HG03045 (cell line): ENCODE measurements around the gene KPNA3.
"Not testable (repeated sequence)": the region's sequence is repeated elsewhere in the genome, so short reads cannot be mapped to it uniquely, and the experiment has no call there.

ENCODE experiments used
- ATAC-seq: cut with Tn5 transposase; IDR thresholded peaks from one replicate; pipeline ENCODE4 v1.9.1; 2021; ENCODE audit warnings: mild to moderate bottlenecking, moderate library complexity; ENCODE audit not compliant: unreplicated experiment

The KPNA3 gene

DNA sequence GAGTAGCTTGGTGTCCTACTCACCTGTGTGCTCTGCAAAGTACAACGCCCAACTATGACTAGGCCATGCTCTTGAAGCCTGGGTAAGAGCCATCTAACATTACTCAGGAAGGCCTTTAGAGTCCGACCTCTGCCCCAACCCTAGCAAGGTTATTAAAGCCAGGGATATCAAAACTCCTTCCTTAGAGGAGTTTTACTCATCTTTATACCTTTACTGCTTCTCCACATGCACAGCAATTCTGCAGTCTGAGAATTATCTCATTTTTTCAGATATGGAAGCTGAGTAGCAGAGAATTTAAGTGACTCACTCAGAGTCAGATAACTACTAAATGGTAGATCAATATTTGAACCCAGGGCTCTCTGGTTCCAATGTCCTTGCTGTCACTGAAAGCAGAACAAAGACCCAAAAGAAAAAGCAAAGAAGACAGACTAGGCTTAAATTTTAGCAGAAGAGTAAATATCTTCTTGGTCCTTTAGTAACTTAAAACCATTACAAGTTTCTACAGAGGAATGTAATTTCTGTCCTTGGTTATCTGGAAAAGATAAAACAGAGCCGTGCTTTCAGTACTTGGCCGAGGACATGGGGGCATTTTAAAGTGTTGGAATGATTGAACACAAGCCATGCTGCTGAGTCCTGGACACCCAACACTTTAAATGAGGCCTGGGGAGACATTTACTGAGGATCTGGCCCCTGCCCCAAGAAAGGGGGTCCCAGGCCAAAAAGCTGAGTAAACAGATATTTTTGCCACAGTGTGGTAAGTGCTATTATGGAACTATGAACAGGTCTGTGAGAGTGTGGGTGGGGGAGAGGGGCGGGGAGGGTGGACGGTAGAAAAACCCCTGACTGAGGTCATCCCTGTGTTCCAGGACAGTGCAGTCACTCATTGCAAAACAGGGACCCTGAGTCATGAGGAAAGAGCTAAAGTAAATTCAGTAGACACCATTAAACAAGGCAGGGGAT is 18.4 kb upstream of the KPNA3 start:
- ATAC-seq, result no peak

DNA sequence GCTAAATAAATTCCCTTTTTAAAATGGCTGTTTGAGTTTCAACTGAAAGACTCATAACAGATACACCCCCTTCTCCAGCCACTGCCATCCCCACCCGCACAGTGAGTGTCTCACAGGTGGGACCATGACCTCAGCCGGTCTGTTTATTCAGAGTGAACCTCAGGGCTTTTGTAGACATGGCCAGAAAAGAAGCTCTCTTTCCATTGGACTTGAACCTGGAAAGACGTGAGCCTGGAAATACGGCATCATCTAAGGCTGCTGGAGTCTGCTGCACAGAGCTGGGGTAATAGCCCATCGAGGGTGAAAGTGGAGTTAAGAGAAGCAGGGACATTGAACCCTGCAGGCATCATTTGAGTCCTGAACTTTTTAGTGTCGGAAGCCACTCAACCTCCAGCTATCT is 15.2 kb upstream of the KPNA3 start:
- ATAC-seq, result no peak

DNA sequence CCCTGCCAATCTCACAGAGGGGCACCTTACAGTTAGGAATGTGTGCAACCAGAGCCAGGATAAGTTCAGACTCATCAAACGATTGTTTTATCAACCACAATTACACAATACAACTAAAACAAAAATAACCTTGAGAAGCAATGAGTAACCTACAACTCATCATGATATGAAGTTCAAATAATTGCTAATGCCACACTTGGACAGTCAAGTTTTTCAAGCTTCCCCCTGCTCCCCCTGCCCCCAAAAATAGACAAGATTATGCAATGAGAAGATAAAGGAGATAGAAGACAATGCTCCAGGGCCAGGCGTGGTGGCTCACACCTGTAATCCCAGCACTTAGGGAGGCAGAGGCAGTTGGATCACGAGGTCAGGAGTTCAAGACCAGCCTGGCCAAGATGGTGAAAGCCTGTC is 13.6 kb upstream of the KPNA3 start:
- ATAC-seq, result no peak

DNA sequence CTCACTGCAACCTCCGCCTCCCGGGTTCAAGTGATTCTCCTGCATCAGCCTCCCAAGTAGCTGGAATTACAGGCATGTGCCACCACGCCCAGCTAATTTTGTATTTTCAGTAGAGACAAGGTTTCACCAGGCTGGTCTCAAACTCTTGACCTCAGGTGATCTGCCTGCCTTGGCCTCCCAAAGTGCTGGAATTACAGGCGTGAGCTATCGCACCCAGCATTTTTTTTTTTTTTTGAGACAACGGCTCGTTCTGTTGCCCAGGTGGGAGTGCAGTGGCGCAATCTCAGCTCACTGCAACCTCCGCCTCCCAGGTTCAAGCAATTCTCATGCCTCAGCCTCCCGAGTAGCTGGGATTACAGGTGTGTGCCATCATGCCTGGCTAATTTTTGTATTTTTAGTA is 10.6 kb upstream of the KPNA3 start:
- not testable (repeated sequence) for ATAC-seq

DNA sequence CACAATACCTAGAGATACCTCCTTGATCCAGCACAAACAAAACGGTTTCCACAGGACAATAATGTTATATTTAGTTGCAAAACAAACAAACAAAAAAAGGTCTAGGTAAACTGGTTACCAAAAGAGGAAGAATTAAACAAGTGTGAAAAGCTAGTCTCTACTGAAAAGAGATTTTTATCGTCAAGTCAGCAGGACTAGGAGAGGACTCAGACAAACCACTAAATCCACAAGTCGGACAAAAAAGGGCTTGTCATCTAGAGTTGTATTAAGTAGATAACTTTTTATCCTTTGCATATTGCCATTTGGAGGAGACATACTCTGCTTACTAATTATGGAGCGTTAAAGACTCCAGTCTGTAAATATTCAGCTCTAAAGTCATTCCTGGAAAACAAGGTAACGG is 9.9 kb upstream of the KPNA3 start:
- no peak for ATAC-seq

DNA sequence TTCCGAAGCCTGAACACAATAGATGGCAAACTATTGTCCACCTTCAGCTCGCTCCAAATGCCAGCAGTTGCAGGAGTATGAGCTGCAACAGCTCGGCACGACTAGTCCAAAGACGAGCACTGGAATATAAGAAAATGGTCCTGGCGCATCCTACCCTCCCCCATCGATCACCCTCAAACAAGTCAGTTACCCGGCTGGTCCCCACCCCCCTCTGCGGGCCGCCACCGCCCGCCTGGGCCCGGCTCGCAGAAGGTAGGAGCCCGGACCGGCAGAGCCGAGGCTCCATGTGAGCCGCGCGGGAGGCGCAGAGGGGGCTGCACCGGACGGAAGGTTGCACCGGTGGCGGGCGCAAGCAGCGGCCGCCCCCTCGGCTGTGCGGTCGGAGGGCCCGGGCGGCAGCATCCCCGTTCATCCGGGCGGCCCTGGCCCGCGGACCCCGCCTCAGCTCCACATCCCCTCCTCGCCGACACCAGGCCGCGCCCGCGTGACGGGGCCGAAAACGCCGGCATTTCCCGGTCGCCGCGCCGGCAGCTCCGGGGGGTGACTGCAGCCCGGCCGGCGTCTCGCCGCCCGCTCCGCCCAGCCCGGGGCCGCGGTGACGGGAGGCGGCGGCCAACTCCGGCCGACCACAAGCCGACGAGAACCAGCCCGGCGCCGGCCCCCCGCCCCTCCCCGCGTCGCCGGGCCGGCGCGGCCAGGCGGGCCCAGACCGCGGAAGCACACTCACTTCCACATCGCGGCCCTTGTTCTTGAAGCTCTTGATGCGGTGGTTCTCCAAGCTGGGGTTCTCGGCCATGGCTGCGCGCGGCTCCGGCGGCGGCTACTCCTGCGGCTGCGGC is 552 bp downstream of the KPNA3 start:
- ATAC-seq, result peak; percentile 29

DNA sequence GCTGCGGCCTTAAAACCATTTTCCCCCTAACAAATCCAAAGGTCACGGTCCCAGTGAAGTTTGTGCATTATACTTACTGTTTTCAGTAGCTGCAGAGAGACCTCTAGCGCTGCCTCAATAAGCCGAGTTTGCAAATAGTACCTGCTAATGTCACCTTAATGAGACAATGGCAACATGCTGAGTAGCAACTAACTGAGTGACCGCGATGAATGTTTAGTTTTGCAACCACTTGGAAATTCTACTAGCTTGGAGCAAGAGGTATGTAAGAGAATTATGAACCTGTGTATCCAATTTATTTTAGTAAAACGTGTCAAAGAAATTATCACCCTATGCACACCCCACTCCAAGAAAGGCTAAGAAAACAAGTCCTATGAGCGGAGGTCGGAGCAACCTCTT is 1.2 kb downstream of the KPNA3 start:
- ATAC-seq, result no peak

DNA sequence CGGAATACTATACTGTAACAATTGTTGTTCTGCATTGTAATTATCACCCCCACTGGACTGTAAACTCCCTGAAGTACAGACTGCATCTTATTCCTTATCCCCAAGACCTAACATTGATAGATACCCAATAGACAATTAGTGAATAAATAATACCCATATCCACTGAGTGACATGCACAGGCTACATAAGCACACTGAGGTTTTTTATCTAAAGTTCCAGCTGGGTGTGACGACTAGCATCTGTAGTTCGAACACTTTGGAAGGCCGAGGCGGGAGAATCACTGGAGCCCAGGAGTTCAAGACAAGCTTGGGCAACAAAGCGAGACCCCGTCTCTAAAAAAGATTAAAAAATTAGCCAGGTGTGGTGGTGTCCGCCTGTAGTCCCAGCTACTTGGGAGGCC is 2.5 kb downstream of the KPNA3 start:
- ATAC-seq, result no peak

DNA sequence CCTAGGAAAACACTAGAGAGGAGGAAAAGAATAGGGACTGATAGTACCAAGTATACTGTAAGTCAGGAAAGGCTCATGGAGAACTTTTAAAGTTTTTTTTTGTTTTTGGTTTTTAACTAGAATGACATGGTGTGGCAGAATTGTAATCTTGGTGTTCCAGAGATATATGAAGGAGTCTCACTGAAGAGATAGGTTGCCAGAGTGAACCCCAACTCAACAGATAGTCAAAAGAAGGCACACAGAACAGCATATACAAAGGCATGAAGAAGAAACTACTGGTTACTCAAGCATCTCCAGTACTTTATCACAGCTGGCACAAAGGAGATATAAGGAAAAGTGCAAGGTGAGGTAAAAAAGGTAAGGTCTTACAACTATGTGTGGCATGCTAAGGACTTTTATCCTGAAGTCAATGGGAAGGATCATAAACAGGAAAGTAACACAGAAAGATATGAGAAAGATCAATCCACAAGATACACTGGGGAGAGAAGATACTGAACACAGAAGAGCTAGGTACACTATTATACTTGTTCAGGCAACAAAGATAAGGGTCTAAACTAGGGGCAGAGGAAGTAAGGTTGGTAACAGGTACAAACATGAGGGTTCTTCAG is 6.0 kb downstream of the KPNA3 start:
- ATAC-seq, result no peak

DNA sequence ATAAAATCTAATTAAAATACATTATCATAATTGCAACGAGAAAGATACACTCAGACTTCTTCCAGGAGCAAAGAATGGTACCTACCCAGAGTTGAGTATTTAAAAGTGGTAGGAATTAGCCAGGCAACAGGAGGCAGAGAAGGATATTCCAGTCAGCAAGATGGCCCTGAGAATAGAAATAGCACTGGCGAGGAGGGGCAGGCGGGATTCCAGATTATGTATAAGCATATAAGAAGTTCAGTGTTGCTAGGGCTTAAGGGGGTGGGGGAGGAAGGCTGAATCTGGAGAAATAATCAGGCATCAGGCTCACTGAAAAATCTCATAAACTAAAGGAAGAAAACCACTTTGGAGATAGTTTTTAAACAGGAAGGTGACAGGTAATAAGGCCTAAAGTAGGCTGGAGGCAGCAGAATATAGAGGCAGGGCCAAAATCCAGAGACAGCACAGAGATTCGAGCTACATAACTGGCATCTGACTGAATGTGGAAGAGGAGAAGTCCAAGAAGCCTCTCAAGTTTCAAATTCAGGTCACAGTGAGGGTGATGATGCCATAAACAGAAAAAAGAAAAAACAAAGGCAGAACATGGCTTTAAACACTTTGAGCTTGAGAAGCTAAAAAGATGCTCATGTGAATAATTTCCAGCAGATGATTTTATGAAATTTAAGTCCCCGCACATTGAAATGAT is 7.5 kb downstream of the KPNA3 start:
- ATAC-seq, result no peak

DNA sequence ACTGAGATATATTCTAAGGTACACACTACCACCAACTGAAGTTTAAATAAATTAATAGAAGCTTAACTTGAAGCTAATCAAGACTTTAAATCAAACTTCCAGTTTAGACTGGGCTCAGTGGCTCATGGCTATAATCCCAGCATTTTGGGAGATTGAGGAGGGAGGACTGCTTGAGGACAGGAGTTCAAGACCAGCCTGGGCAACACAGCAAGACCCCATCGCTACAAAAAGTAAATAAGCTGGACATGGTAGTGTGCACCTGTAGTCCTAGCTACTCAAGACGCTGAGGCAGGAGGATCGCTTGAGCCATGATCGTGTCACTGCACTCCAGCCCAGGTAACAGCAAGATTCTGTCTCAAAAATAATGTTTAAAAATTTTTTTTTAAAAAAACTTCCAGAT is 8.6 kb downstream of the KPNA3 start:
- no peak for ATAC-seq

DNA sequence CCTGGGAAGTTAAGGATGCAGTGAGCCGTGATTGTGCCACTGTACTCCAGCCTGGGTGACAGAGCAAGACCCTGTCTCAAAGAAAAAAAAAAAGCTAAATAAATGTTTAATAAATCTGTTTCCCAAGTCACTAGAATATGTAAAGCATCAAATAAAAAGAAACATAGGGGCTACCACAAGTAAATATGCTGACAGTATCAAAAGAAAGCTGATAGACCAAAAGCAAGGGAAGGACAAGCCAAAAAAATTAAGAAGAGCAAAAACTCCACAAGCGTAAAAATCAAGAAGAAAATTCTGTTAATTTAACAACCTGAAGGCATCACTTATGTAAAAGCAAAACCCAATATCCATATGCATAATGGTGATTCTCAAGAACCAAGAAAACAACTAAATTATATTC is 9.7 kb downstream of the KPNA3 start:
- ATAC-seq, result no peak

DNA sequence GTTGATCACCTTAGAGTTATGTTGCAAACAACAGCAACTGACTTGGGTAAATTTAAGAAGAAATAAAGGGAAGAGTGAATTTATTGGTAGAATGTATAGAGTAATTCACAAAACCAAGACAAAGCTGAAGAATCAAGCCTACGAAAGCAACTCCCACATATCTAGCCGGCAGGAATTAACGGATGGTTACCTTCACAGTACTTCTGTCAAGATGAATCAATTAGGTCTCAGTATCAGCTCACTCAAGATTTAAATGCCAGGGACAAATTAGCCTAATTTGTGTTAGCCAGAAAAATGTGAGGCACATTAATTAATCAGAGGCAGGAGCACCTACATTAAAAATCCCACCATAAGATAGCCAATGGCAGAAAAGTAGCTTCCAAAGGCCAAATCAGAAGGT is 10.7 kb downstream of the KPNA3 start:
- no peak for ATAC-seq

DNA sequence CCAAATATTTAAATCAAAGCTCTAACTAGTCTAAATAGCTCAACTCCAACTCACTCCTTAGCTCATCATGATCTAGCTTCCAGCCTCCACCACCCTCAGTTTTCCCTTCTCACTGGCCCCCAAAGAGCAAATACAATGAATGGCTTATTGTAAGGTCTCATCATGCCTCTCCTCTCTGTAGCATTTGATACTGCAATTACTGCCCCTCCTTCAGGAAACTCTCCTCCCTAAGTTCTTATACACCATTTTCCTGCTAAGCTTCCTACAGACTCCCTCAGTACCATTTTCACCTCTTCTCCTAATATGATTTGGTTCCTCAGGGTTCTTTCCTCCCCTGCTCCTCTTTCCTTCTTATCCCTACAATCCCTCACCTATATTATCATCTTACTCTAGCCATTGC is 12.8 kb downstream of the KPNA3 start:
- ATAC-seq, result no peak

DNA sequence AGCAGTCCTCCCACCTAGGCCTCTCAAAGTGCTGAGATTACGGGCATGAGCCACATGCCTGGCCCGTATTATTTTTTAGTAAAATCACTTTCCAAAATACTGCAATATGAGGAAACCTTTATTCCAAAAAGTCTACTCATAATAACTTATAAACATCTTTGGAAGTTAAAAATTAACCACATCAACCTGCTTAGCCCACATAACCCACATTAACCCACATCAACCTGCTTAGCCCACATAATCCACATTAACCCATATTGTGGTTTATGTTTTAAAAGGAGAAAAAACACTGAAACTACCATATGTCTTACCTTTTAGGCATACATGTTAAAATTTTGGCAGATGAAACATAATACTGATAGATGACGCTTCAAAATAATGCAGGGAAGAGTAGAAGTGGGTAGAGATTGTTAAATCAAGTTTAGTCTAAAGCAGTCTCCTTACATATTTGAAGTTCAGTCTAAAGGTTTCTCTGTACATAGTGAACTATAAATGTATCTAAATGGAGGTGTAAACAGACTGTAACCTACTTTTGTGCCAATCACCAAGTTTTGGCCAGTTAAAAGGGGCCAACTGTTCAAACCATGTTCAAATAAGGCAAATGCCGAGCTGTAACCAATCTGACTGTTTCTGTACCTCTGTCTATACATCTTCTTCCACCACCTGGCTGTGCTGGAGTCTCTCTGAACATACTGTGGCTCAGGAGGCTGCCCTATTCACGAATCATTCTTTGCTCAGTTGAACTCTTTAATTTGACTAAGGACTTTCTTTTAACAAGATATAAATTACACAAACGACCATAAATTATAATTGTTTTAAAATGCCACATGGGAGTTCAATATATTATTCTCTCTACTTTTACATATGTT is 14.5 kb downstream of the KPNA3 start:
- no peak for ATAC-seq

DNA sequence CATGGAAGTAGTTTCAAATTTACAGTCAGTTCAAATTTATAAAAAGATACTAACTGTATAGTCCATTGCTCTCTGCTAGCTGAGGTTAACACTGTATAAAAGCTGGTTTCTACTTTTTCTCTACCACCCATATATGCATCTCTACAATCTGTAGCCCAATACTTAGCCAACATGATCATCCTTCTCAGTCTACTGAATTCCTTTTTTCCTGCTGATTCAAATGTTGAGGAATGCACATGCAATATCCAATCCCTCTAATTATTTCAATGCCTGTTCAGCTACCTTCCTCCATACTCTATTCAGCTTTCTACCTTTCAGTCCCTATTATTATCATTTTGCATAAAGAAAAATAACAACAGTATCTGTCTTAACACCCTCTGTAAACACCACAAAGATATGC is 15.6 kb downstream of the KPNA3 start:
- ATAC-seq, result no peak

DNA sequence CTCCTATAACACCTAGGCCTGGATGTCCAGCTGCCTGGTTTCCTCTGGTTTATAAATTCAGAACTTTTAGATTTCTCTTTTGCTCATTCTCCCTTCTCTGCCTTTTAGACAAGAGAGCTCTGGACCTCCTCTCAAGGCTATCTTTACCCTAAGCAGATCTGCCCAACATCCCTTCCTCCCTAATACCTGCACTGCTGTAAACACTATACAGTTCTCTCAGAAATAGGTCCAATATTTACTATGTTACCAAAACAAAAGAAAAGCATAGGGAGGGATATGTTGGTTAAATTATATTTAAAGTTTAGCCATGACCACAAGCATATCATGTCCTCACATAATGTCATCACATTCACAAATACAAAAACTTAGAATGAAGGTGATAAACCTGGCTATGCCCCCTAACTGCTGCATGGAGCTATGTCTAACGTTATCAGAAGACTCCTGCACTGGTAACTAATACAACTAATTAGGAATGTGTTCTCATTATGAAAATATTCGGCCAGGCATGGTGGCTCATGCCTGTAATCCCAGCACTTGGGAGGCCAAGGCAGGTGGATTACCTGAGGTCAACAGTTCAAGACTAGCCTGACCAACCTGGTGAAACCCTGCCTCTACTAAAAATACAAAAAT is 18.0 kb downstream of the KPNA3 start:
- no peak for ATAC-seq

DNA sequence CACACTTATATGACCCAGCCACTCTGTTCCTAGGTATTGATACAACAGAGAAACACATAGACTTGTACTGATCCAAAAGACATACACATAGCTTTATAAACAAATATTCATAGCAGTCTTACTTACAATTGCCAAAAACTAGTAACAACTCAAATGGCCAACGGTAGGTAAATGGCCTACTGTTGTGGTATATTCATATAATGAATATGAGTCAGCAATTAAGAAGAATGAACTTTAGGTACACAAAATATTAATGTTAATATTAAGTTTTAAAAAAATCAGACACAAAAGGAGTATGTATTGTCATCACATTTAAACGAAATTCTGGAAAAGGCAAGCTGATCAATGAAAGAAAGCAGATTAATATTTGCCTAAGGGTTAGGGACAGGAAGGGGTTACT is 19.7 kb downstream of the KPNA3 start:
- no peak for ATAC-seq

DNA sequence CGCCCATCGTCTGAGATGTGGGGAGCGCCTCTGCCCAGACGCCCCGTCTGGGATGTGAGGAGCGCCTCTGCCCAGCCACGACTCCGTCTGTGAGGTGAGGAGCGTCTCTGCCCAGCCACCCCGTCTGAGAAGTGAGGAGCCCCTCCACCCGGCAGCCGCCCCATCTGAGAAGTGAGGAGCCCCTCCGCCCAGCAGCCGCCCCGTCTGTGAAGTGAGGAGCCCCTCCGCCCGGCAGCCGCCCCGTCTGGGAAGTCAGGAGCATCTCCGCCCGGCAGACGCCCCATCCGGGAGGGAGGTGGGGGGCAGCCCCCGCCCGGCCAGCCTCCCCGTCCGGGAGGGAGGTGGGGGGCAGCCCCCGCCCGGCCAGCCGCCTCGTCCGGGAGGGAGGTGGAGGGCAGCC is 30.7 kb downstream of the KPNA3 start:
- ATAC-seq, result not testable (repeated sequence)

DNA sequence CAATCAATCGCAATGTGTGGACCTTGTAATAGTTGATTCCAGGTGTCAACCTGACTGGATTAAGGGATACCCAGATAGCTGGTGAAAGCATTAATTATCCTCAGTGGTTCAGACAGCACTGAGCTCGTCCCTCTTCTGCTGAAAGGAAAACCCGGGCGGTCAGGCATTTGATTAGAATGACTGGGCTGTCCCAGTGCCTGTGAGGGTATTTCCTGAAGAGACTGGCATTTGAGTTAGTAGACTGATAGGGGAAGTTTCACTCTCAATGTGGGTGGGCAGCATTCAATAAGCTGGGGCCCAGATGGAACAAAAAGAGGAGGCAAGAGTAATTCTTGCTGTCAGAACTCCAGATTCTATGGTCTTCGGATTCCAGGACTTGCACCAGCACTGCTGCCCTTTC is 31.9 kb downstream of the KPNA3 start:
- ATAC-seq, result no peak
